ES-I3 (cell line): Measurements from ENCODE around the gene EMILIN1.
A peak's percentile ranks its signal among the peaks of the same experiment; 100 is the strongest.

Experiments
- H3K36me3 ChIP-seq: 2 replicates; pipeline ENCODE4 v1.6.1; 2013; ENCODE audit warnings: mild to moderate bottlenecking, low read length, control low read depth, moderate library complexity; ENCODE audit not compliant: insufficient read depth
- H3K4me1 ChIP-seq: 2 replicates; pipeline ENCODE4 v1.6.1; 2013; ENCODE audit warnings: mild to moderate bottlenecking, control low read depth, low read length; ENCODE audit not compliant: insufficient read depth
- H3K9ac ChIP-seq: 2 replicates; pipeline ENCODE4 v1.6.1; 2013; ENCODE audit warnings: low read depth, mild to moderate bottlenecking, low read length, moderate library complexity
- H3K9me3 ChIP-seq: 2 replicates; pipeline ENCODE4 v1.6.1; 2013; ENCODE audit warnings: mild to moderate bottlenecking, low read length, moderate library complexity; ENCODE audit not compliant: control insufficient read depth, insufficient read depth

EMILIN1 gene

DNA sequence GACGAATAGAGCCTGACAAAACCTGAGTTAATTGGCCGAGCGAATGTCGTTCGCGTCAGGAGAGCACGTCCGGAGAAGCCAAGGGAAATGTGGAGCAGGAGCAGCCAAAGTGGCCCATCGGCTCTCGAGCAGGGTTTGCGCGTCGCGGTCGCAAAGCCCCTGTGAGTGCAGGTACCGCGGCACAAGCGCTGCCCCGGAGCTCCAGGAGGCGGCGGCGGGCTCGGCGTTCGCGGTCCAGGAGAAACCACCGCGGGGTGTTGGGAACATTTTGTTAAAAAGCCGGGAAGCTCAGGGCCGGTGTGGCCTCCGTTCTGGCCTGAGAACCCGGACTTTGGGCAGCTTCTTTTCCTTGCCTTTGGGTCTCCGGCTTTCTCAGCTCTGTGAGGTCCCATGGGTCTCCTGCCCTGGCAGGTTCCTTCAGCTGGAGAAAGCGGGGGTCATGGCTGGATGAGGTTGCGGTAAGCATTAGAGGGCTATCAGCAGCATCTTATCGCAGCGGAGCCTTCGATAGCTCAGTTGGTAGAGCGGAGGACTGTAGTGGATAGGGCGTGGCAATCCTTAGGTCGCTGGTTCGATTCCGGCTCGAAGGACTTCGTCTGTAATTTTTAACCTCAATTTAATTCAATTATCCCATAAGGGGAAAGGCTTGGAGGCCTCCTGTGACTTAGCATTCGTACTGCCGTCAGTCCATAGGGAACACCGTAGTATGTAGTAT, 28.0 kb upstream of the EMILIN1 start:
- Histone ChIP-seq H3K4me1 (no peaks in the 10 kb centered on the region), H3K9ac (peak overlapping the region; percentile 93), H3K36me3 (peaks cover 4% of the 10 kb centered on the region), H3K9me3 (no peaks in the 10 kb centered on the region)

DNA sequence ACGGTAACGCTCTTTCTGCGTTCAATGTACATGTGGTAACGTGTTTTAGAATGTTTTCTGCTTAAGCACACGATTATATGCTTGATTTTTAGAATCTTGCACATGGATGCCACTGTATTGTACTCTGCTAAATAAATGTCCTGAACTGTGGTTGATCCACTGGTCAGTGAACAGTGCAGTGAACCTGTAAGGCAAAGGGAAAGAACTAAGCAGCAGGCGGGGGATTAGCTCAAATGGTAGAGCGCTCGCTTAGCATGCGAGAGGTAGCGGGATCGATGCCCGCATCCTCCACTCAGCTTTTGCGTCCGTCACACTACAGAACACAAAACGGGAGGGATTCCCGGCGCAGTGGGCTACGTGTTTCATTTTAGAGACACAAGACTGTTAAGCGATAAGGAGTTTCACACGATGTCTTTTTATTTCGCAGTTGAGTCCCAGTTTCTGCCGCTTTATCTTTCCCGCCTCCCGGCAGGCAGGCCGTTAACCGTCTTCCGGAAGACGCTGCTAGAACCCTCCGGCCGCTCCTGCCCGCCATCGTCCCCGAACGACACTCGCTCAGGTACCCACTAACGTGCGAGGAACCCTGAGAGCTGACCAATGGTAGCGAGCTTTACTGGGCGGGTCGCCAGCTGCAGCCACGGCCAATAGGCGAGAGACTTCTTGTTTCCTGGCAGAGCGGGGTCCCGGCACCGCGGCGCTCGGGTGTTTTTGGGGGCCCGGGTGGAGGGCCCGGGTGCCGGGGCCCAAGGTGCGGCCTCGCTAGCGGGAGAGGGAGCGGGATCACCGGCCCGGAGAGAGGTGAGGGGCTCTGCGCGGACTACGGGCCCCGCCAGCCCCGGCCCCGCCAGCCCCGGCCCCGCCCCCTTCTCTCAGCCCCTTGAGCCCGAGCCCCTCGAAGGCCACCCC, 27.2 kb upstream of the EMILIN1 start, which contains the start of gene AGBL5:
Gene AGBL5, plus strand, starts transcription at position 673 of the 906 bp plus-strand sequence. CDS start 1,291 bp downstream, outside the sequence.
- Histone ChIP-seq H3K36me3 (peaks cover 6% of the 10 kb centered on the region), H3K4me1 (no peaks in the 10 kb centered on the region), H3K9me3 (no peaks in the 10 kb centered on the region), H3K9ac (peak within 1 kb of the TSS; percentile 93)

- Histone ChIP-seq H3K4me1 (no peaks in the 10 kb centered on the region), H3K9ac (peak overlapping the region; percentile 93), H3K9me3 (no peaks in the 10 kb centered on the region), H3K36me3 (peaks cover 6% of the 10 kb centered on the region)
Measured at GRCh38 chr2:27051902-27052645, 26.3 kb upstream of the EMILIN1 start.

- H3K9me3 ChIP-seq: no peaks in the 10 kb centered on the region
- no peak overlapping the region for H3K9ac ChIP-seq
- H3K4me1 ChIP-seq: no peaks in the 10 kb centered on the region
- H3K36me3 ChIP-seq: peaks cover 6% of the 10 kb centered on the region
Measured at GRCh38 chr2:27053321-27053720, 25.1 kb upstream of the EMILIN1 start.

GRCh38 chr2:27053776-27054175, 24.6 kb upstream of the EMILIN1 start:
- no peaks in the 10 kb centered on the region for H3K4me1 ChIP-seq
- no peaks in the 10 kb centered on the region for H3K9me3 ChIP-seq
- no peak overlapping the region for H3K9ac ChIP-seq
- peaks cover 6% of the 10 kb centered on the region for H3K36me3 ChIP-seq

GRCh38 chr2:27054721-27055120, 23.7 kb upstream of the EMILIN1 start:
- no peaks in the 10 kb centered on the region for H3K4me1 ChIP-seq
- H3K9me3 ChIP-seq: no peaks in the 10 kb centered on the region
- peaks cover 6% of the 10 kb centered on the region for H3K36me3 ChIP-seq
- H3K9ac ChIP-seq: no peak overlapping the region

- H3K9ac ChIP-seq: no peak overlapping the region
- H3K36me3 ChIP-seq: peaks cover 11% of the 10 kb centered on the region
- H3K9me3 ChIP-seq: no peaks in the 10 kb centered on the region
- no peaks in the 10 kb centered on the region for H3K4me1 ChIP-seq
Measured at GRCh38 chr2:27057184-27057583, 21.2 kb upstream of the EMILIN1 start.

DNA sequence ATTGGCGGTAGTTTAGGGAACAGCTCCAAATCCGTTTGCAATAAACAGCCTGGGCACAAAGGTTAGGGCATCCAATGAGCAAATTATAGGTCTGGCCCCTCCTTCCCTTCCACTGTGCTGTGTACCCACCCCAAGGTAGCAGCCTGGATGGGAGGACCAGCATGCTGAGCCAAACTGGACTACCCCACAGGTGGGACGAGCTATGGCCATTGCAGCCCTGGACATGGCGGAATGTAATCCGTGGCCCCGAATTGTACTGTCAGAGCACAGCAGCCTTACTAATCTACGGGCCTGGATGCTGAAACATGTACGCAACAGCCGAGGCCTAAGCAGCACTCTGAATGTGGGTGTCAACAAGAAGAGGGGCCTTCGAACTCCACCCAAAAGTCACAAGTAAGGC, 20.2 kb upstream of the EMILIN1 start:
- no peak overlapping the region for H3K9ac ChIP-seq
- no peaks in the 10 kb centered on the region for H3K4me1 ChIP-seq
- peaks cover 11% of the 10 kb centered on the region for H3K36me3 ChIP-seq
- H3K9me3 ChIP-seq: no peaks in the 10 kb centered on the region

DNA sequence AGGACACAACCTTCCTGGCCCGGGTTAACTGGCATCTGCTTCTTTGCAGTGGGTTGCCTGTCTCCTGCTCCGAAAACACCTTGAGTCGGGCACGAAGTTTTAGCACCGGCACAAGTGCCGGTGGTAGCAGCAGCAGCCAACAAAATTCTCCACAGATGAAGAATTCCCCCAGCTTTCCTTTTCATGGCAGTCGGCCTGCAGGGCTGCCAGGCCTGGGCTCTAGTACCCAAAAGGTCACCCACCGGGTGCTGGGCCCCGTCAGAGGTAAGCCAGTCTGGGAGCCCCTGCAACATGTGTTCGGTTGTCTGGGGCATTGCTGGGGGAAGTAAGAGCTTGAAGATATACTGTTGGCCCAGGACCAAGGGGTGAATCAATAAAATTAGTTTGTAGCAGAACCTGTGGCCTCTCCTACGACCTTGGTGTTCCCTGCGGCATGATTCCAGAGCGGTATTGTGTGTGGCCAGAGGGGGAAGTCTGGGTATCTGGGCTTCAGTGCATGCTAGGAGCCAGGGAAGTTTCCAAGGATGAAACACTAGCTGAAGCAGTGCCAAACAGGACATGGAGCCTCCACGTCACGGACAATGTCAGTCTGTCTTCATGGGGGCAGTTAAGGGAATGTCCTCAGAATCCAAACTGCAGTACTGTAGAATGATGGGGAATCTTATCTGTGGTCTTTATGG, 19.1 kb upstream of the EMILIN1 start:
- no peaks in the 10 kb centered on the region for H3K4me1 ChIP-seq
- H3K9ac ChIP-seq: no peak overlapping the region
- H3K36me3 ChIP-seq: peaks cover 11% of the 10 kb centered on the region
- no peaks in the 10 kb centered on the region for H3K9me3 ChIP-seq

DNA sequence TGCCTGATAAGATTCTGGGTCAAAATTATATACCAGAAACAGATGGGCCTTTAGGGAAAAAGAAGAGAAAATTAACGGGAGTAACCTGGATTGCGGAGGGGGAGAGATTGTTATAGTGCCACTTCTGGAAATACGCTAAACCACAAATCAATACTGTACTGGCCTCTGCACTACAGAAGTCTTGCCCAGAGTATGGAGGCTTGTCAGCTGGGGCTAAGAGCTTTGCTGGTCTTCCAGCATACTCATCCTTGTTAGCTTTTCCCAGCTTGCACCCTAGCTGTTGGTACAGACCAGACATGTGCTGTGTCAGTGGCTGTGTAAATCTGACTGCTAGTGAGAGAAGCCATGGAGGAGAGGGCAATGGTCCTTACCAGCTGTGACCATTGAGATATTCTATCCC, 18.1 kb upstream of the EMILIN1 start:
- H3K9ac ChIP-seq: no peak overlapping the region
- no peaks in the 10 kb centered on the region for H3K9me3 ChIP-seq
- peaks cover 8% of the 10 kb centered on the region for H3K36me3 ChIP-seq
- H3K4me1 ChIP-seq: no peaks in the 10 kb centered on the region

DNA sequence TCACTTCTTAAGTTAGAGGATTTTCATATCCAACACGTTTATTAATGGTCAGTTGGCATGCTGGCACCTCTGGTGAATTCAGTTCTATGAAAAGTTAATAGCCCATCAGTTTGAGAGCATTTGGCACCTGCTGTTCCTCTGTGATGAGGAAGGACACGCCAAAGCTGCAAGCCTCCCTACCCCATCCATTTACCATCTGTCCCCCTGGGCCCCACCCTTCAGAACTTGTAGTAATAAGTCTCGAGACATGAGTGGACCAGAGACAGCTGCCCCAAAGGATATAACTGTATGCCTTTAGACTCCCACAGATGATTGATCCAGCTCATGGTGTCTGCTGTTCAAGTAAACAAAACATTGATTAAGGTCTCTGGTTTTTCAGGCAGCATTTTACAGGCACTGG, 13.3 kb upstream of the EMILIN1 start:
- H3K9ac ChIP-seq: no peak overlapping the region
- H3K36me3 ChIP-seq: peaks cover 19% of the 10 kb centered on the region
- no peaks in the 10 kb centered on the region for H3K4me1 ChIP-seq
- H3K9me3 ChIP-seq: no peaks in the 10 kb centered on the region

- no peaks in the 10 kb centered on the region for H3K9me3 ChIP-seq
- peaks cover 15% of the 10 kb centered on the region for H3K36me3 ChIP-seq
- no peak overlapping the region for H3K9ac ChIP-seq
- H3K4me1 ChIP-seq: peaks cover 3% of the 10 kb centered on the region
Measured at GRCh38 chr2:27067385-27067784, 11.0 kb upstream of the EMILIN1 start.

DNA sequence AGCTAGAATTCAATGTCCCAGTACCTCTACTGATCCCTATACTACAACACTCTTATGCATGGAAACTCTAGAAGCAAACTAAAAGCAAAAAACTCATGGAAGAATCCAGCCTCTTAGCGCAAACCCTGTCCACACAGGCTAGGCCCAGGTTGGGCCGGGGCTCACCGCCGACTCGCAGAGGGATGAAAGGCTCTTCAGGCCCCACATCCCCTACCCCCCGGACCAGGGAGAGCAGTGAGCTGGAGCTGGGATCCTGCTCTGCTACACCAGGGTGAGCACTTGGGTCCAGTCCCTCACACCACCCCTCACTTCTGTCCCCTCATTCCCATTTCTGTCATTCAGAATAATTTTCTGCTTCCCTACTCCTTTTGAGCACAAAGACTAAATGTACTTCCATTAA, 9.0 kb upstream of the EMILIN1 start:
- H3K36me3 ChIP-seq: peaks cover 15% of the 10 kb centered on the region
- H3K9me3 ChIP-seq: no peaks in the 10 kb centered on the region
- peaks cover 7% of the 10 kb centered on the region for H3K4me1 ChIP-seq
- no peak overlapping the region for H3K9ac ChIP-seq
